HG03521 (cell line): ENCODE results near the gene GKN2.
A peak's percentile ranks its signal among the peaks of the same experiment; 100 is the strongest.

Source experiments
- ATAC-seq: cut with Tn5 transposase; IDR thresholded peaks from one replicate; pipeline ENCODE4 v1.9.1; 2021; ENCODE audit warnings: mild to moderate bottlenecking, moderate library complexity; ENCODE audit not compliant: unreplicated experiment

GKN2 gene

GRCh38 chr2:68925295-68925896 lies 27.3 kb downstream of the GKN2 start:
- peak; percentile 77 for ATAC-seq

GRCh38 chr2:68921646-68922045 lies 31.0 kb downstream of the GKN2 start:
- ATAC-seq, result no peak

- ATAC-seq, result no peak
These were observed 32.1 kb downstream of the GKN2 start for GRCh38 chr2:68920481-68921170.

GRCh38 chr2:68918497-68918896 lies 34.2 kb downstream of the GKN2 start:
- ATAC-seq, result no peak

GRCh38 chr2:68917034-68917718 lies 35.5 kb downstream of the GKN2 start:
- ATAC-seq, result no peak

GRCh38 chr2:68916226-68916625 lies 36.5 kb downstream of the GKN2 start:
- no peak for ATAC-seq

GRCh38 chr2:68915393-68915792 lies 37.3 kb downstream of the GKN2 start:
- no peak for ATAC-seq

- no peak for ATAC-seq
These were observed 39.3 kb downstream of the GKN2 start for GRCh38 chr2:68913359-68913758.

GRCh38 chr2:68912732-68913131 lies 40.0 kb downstream of the GKN2 start:
- no peak for ATAC-seq

- ATAC-seq, result no peak
These were observed 40.6 kb downstream of the GKN2 start for GRCh38 chr2:68912111-68912510.

GRCh38 chr2:68911709-68912108 lies 41.0 kb downstream of the GKN2 start:
- no peak for ATAC-seq

- ATAC-seq, result no peak
These were observed 41.4 kb downstream of the GKN2 start for GRCh38 chr2:68911246-68911645.

- peak; percentile 42 for ATAC-seq
These were observed 42.7 kb downstream of the GKN2 start for GRCh38 chr2:68909793-68910674.

- peak; percentile 92 for ATAC-seq
These were observed 44.2 kb downstream of the GKN2 start for GRCh38 chr2:68908392-68908970.

- ATAC-seq, result peak; percentile 3
These were observed 44.8 kb downstream of the GKN2 start for GRCh38 chr2:68907920-68908253.

GRCh38 chr2:68907232-68907919 lies 45.3 kb downstream of the GKN2 start:
- no peak for ATAC-seq

- ATAC-seq, result no peak
These were observed 46.0 kb downstream of the GKN2 start for GRCh38 chr2:68906716-68907115.

- no peak for ATAC-seq
These were observed 47.6 kb downstream of the GKN2 start for GRCh38 chr2:68905116-68905515.

- ATAC-seq, result no peak
These were observed 51.1 kb downstream of the GKN2 start for GRCh38 chr2:68901561-68901960.

GRCh38 chr2:68901199-68901514 lies 51.5 kb downstream of the GKN2 start:
- no peak for ATAC-seq
